ENCODE results near the gene UBL3.
A peak's percentile ranks its signal among the peaks of the same experiment; 100 is the strongest.

UBL3 gene

DNA sequence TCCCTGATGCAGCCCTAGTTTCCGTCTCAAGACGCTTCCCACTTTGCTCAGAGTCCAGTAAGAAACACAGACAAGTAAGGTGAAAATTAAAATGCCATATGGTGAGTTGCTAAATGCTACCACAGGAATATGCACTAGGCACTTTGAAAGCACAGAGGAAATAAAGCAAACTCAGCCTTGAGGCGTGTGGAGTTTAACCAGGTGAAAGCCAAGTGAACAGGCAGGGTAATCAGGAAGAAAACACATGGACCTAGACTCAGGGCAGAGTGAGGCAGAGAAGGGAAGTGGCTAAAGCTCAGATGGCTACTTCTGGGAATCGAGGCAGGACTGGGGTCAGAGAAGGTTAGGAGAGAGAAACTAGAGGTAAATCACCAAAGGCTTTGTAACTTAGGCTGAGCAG, 5.4 kb upstream of the UBL3 start:
- Histone ChIP-seq H3K27me3 (ENCODE audit: control insufficient read depth, insufficient read depth, low read length) (no peaks in the 10 kb centered on the region), H3K9ac (no peak overlapping the region), H3K36me3 (ENCODE audit: control insufficient read depth, insufficient read depth, low read length) (no peaks in the 10 kb centered on the region), H3K79me2 (no peaks in the 10 kb centered on the region), H3K4me2 (ENCODE audit: low read length) (no peak overlapping the region), H2AFZ (no peak overlapping the region), H3K4me1 (no peaks in the 10 kb centered on the region), H3K9me3 (ENCODE audit: control insufficient read depth, low read length) (no peaks in the 10 kb centered on the region), H3K27ac (no peak overlapping the region), H3K4me3 (ENCODE audit: low read depth, low read length) (no peak overlapping the region)
- TF ChIP-seq, protein P1, sequence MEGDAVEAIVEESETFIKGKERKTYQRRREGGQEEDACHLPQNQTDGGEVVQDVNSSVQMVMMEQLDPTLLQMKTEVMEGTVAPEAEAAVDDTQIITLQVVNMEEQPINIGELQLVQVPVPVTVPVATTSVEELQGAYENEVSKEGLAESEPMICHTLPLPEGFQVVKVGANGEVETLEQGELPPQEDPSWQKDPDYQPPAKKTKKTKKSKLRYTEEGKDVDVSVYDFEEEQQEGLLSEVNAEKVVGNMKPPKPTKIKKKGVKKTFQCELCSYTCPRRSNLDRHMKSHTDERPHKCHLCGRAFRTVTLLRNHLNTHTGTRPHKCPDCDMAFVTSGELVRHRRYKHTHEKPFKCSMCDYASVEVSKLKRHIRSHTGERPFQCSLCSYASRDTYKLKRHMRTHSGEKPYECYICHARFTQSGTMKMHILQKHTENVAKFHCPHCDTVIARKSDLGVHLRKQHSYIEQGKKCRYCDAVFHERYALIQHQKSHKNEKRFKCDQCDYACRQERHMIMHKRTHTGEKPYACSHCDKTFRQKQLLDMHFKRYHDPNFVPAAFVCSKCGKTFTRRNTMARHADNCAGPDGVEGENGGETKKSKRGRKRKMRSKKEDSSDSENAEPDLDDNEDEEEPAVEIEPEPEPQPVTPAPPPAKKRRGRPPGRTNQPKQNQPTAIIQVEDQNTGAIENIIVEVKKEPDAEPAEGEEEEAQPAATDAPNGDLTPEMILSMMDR (IDR thresholded peaks at IDR 0.05) = no peak

DNA sequence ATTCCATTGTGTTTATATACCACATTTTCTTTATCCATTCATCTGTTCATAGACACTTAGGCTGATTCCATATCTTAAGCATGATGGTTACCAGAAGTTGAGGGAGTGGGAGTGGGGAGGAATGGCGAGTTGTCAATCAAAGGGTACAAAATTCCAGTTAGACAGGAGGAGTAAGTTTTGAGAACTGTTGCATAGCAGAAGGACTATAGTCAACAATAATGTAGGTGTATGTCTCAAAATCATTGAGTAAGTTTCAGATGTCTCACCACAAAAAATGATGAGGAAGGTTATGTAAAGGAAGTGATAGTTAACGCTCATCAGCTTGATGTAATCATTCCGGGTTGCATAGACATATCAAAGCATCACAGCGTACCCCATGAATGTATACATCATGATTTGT, 4.6 kb upstream of the UBL3 start:
- no peaks in the 10 kb centered on the region for H3K4me1 ChIP-seq
- no peak overlapping the region for H3K27ac ChIP-seq
- TF ChIP-seq, protein P1 (IDR thresholded peaks at IDR 0.05) = no peak
- H3K36me3 ChIP-seq (ENCODE audit: control insufficient read depth, insufficient read depth, low read length) = no peaks in the 10 kb centered on the region
- H3K4me2 ChIP-seq (ENCODE audit: low read length) = no peak overlapping the region
- no peak overlapping the region for H3K9ac ChIP-seq
- no peaks in the 10 kb centered on the region for H3K79me2 ChIP-seq
- no peak overlapping the region for H2AFZ ChIP-seq
- H3K4me3 ChIP-seq (ENCODE audit: low read depth, low read length) = no peak overlapping the region
- H3K9me3 ChIP-seq (ENCODE audit: control insufficient read depth, low read length) = no peaks in the 10 kb centered on the region
- no peaks in the 10 kb centered on the region for H3K27me3 ChIP-seq (ENCODE audit: control insufficient read depth, insufficient read depth, low read length)

GRCh38 chr13:29853131-29853530, 2.7 kb upstream of the UBL3 start:
- Histone ChIP-seq H3K79me2 (no peaks in the 10 kb centered on the region), H2AFZ (no peak overlapping the region), H3K4me1 (no peaks in the 10 kb centered on the region), H3K4me2 (ENCODE audit: low read length) (no peak overlapping the region), H3K4me3 (ENCODE audit: low read depth, low read length) (no peak overlapping the region), H3K9me3 (ENCODE audit: control insufficient read depth, low read length) (no peaks in the 10 kb centered on the region), H3K27ac (no peak overlapping the region), H3K9ac (no peak overlapping the region), H3K36me3 (ENCODE audit: control insufficient read depth, insufficient read depth, low read length) (no peaks in the 10 kb centered on the region), H3K27me3 (ENCODE audit: control insufficient read depth, insufficient read depth, low read length) (no peaks in the 10 kb centered on the region)
- TF ChIP-seq, protein P1 (IDR thresholded peaks at IDR 0.05) = no peak

- TF ChIP-seq, protein P1 (IDR thresholded peaks at IDR 0.05) = no peak
- H3K9ac ChIP-seq = no peak overlapping the region
- H3K4me3 ChIP-seq (ENCODE audit: low read depth, low read length) = no peak overlapping the region
- no peak overlapping the region for H3K4me2 ChIP-seq (ENCODE audit: low read length)
- H2AFZ ChIP-seq = no peak overlapping the region
- H3K27me3 ChIP-seq (ENCODE audit: control insufficient read depth, insufficient read depth, low read length) = no peaks in the 10 kb centered on the region
- H3K79me2 ChIP-seq = no peaks in the 10 kb centered on the region
- H3K4me1 ChIP-seq = no peaks in the 10 kb centered on the region
- H3K9me3 ChIP-seq (ENCODE audit: control insufficient read depth, low read length) = no peaks in the 10 kb centered on the region
- no peak overlapping the region for H3K27ac ChIP-seq
- no peaks in the 10 kb centered on the region for H3K36me3 ChIP-seq (ENCODE audit: control insufficient read depth, insufficient read depth, low read length)
Observed at GRCh38 chr13:29852472-29853054, 2.1 kb upstream of the UBL3 start.

DNA sequence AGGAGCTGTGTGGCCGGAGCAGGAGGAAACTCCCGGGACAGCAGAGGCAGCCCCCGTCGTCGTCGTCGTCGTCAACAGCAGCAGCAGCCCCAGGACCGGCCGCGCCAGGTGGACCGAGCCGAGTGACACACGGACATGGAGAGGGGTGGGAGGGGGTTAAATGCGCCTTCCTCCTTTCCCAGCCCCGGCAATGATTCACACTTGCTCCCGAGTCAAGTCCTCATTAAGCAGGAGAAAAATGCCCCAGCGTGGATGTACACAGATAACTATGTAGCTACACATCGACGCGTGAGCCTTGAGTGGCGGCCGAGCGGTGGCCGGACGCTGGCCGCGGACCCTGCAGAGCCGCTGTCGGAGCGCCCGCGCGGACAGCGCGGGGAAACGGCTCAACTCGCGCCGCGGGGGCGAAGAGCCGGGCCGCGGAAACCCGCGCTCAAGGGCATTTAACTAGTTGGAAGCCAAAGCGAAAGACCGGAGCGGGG, 645 bp downstream of the UBL3 start:
- H3K4me3 ChIP-seq (ENCODE audit: low read depth, low read length) = peak overlapping the region; percentile 85
- H3K4me1 ChIP-seq = peaks cover 2% of the 10 kb centered on the region
- no peaks in the 10 kb centered on the region for H3K36me3 ChIP-seq (ENCODE audit: control insufficient read depth, insufficient read depth, low read length)
- peak overlapping the region; percentile 81 for H3K4me2 ChIP-seq (ENCODE audit: low read length)
- H3K79me2 ChIP-seq = peaks cover 5% of the 10 kb centered on the region
- TF ChIP-seq, protein P1 (IDR thresholded peaks at IDR 0.05) = no peak
- peak overlapping the region; percentile 82 for H3K9ac ChIP-seq
- peak overlapping the region; percentile 97 for H3K27ac ChIP-seq
- H2AFZ ChIP-seq = peak overlapping the region; percentile 86
- no peaks in the 10 kb centered on the region for H3K9me3 ChIP-seq (ENCODE audit: control insufficient read depth, low read length)
- H3K27me3 ChIP-seq (ENCODE audit: control insufficient read depth, insufficient read depth, low read length) = no peaks in the 10 kb centered on the region
